Fibroblast of lung (primary cell): ENCODE data around the gene MEDAG. TPM values are rescaled to one million over a fixed set of nuclear protein-coding genes. Genes with fewer than 3 reads are reported as not detected.

Source experiments
- DNase-seq, 2 donors: peaks; one replicate each; pipeline versions ENCODE4 v3.0.0 to v3.0.0-alpha.2; 2010; ENCODE audit warnings: low read depth in 2 of 2
- H2AFZ ChIP-seq: 2 replicates; pipeline ENCODE4 v1.5.1; 2012; ENCODE audit warnings: low read length, control low read depth, inconsistent platforms
- H3K27ac ChIP-seq: 2 replicates; pipeline ENCODE4 v1.5.1; 2011; ENCODE audit warnings: low read length, control low read depth; ENCODE audit not compliant: insufficient read depth
- H3K27me3 ChIP-seq: 2 replicates; pipeline ENCODE4 v1.5.1; 2011; ENCODE audit warnings: mild to moderate bottlenecking, low read length; ENCODE audit not compliant: control insufficient read depth, insufficient read depth
- H3K36me3 ChIP-seq: 2 replicates; pipeline ENCODE4 v1.5.1; 2011; ENCODE audit warnings: low read length; ENCODE audit not compliant: control insufficient read depth, insufficient read depth
- H3K4me1 ChIP-seq: 2 replicates; pipeline ENCODE4 v1.5.1; 2011; ENCODE audit warnings: low read length; ENCODE audit not compliant: control insufficient read depth, insufficient read depth; ENCODE audit errors: extremely low read depth
- H3K4me2 ChIP-seq: 2 replicates; pipeline ENCODE4 v1.5.1; 2011; ENCODE audit warnings: low read length, control low read depth; ENCODE audit not compliant: insufficient read depth; ENCODE audit errors: extremely low read depth
- H3K4me3 ChIP-seq, 4 experiments: fragments of 200-600 bp in 1 of 4; sonication (generic) in 1 of 4; replicated peaks in 1 of 4; 2 replicates each; pipeline ENCODE4 v1.5.1; 2011 to 2016; ENCODE audit warnings: low read length in 4 of 4, low read depth in 3 of 4, mild to moderate bottlenecking in 3 of 4, control low read depth in 2 of 4, inconsistent platforms in 1 of 4, mixed read lengths in 1 of 4; ENCODE audit not compliant: insufficient read depth in 1 of 4; ENCODE audit errors: control extremely low read depth in 1 of 4
- H3K79me2 ChIP-seq: 2 replicates; pipeline ENCODE4 v1.5.1; 2012; ENCODE audit warnings: mild to moderate bottlenecking, low read length, inconsistent platforms; ENCODE audit not compliant: control insufficient read depth, insufficient read depth
- H3K9ac ChIP-seq: 2 replicates; pipeline ENCODE4 v1.5.1; 2011; ENCODE audit warnings: mild to moderate bottlenecking, low read length, control low read depth; ENCODE audit not compliant: insufficient read depth
- H3K9me3 ChIP-seq: 2 replicates; pipeline ENCODE4 v1.5.1; 2012; ENCODE audit warnings: low read depth, low read length; ENCODE audit not compliant: control insufficient read depth, insufficient read depth
- H4K20me1 ChIP-seq: 2 replicates; pipeline ENCODE4 v1.5.1; 2011; ENCODE audit warnings: low read length; ENCODE audit not compliant: control insufficient read depth, insufficient read depth; ENCODE audit errors: extremely low read depth
- EZH2 ChIP-seq: IDR thresholded peaks from 2 replicates; pipeline ENCODE4 v1.5.1; 2012; ENCODE audit warnings: low read length, control low read depth, mild to moderate bottlenecking; ENCODE audit errors: missing control alignments
- polyA plus RNA-seq, 2 donors: library from polyadenylated mRNA; depleted of rRNA in 1 of 2; stranded (reverse) in 1 of 2; unstranded in 1 of 2; fragments of >200 nt; gene quantifications; 2 replicates each; pipeline ENCODE4 v1.2.1, GENCODE V29; 2011 to 2012; ENCODE audit warnings: missing spikeins in 1 of 2
- total RNA-seq: library from RNA; depleted of rRNA; stranded (reverse); fragments of >200 nt; gene quantifications from 2 replicates; pipeline ENCODE4 v1.2.1, GENCODE V29; 2014
- TF ChIP-seq, protein P1 (sequence below), 2 donors: IDR thresholded peaks in 1 of 2; conservative IDR thresholded peaks in 1 of 2; 1 replicate in 1 of 2; 2 replicates in 1 of 2; pipeline ENCODE4 v1.5.1; 2011 to 2012; ENCODE audit warnings: low read length in 2 of 2, control low read depth in 1 of 2, inconsistent platforms in 1 of 2, low read depth in 1 of 2, mild to moderate bottlenecking in 1 of 2

MEDAG gene
- total and polyA plus RNA-seq, 2 donors (not counting 1 experiment from before 2014, with no cell fraction given) = 11.2 to 99.8 TPM

DNA sequence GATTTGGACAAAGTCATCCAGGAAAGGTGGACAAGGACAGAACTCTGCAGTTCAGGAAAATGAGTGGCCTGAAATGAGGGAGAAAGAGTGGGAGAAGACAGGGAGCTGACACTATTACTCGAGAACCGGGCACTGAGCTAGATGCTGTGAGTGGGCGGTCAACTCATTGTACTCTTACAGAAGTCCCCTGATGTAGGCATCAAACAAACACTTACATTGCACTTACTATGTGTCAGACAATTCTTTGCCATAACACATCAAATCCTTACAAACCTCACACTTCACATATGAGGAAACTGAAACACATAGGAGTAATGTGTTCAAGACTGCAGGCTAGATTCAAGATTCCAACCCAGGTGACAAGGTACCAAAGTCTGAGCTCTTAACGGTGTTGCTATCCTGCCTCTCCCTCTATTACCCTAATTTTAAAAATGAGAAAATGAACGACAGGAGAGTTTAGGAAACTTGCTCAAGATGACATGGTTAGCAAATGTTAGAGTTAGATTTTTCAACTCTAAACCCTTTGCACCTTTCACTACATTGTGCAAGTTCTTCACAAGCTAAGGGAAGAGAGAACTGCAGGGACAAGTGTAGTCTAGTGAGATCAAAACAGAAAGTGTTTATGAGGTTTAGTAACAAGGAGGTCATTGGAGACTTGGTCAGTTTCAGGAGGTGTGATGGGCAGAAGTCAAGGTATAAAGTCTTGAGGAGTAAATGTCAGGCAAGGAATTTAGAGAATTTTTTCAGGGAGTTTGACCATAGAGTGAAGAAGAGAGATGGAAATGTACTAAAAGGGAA, 4.9 kb upstream of the MEDAG start:
- Histone ChIP-seq H3K9me3 (no peaks in the 10 kb centered on the region), H4K20me1 (no peaks in the 10 kb centered on the region), H3K27me3 (no peaks in the 10 kb centered on the region), H3K4me3 (no peak overlapping the region), H3K4me1 (peaks cover 13% of the 10 kb centered on the region), H2AFZ (no peak overlapping the region), H3K79me2 (no peaks in the 10 kb centered on the region), H3K4me2 (no peak overlapping the region), H3K9ac (no peak overlapping the region), H3K27ac (no peak overlapping the region), H3K36me3 (no peaks in the 10 kb centered on the region)
- no peak for TF ChIP-seq EZH2
- TF ChIP-seq, protein P1, sequence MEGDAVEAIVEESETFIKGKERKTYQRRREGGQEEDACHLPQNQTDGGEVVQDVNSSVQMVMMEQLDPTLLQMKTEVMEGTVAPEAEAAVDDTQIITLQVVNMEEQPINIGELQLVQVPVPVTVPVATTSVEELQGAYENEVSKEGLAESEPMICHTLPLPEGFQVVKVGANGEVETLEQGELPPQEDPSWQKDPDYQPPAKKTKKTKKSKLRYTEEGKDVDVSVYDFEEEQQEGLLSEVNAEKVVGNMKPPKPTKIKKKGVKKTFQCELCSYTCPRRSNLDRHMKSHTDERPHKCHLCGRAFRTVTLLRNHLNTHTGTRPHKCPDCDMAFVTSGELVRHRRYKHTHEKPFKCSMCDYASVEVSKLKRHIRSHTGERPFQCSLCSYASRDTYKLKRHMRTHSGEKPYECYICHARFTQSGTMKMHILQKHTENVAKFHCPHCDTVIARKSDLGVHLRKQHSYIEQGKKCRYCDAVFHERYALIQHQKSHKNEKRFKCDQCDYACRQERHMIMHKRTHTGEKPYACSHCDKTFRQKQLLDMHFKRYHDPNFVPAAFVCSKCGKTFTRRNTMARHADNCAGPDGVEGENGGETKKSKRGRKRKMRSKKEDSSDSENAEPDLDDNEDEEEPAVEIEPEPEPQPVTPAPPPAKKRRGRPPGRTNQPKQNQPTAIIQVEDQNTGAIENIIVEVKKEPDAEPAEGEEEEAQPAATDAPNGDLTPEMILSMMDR (conservative IDR thresholded peaks at IDR 0.05 in 1 of 2, IDR thresholded peaks at IDR 0.05 in 1 of 2; ENCODE audit: low read depth in 1 of 2, low read length in 2 of 2) = no peak
- DNase-seq = no peak

DNA sequence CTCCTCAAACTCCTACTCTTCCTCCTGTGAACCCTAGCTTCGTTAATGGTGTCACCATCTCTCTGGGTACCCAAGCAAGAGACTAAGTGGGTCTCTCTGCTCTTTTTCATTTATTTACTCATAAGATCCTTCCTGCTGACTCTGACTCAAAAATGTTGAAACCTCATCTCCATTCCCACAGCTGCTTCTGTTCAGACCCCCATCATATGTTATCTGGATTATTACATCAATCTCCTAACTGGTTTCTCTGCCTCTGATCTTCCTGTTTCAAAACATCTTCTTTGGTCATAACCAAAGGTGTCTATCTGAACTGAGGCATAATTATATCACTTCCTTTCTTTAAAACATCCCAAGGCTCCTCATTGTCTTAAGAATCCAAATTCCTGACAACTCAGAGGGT, 2.0 kb upstream of the MEDAG start:
- Histone ChIP-seq H3K4me2 (no peak overlapping the region), H3K4me1 (peaks cover 11% of the 10 kb centered on the region), H3K27ac (no peak overlapping the region), H2AFZ (no peak overlapping the region), H3K9me3 (no peaks in the 10 kb centered on the region), H3K9ac (no peak overlapping the region), H3K4me3 (no peak overlapping the region), H3K36me3 (no peaks in the 10 kb centered on the region), H4K20me1 (no peaks in the 10 kb centered on the region), H3K79me2 (peaks cover 3% of the 10 kb centered on the region), H3K27me3 (no peaks in the 10 kb centered on the region)
- no peak for DNase-seq
- TF ChIP-seq EZH2 = no peak
- TF ChIP-seq, protein P1 (conservative IDR thresholded peaks at IDR 0.05 in 1 of 2, IDR thresholded peaks at IDR 0.05 in 1 of 2; ENCODE audit: low read depth in 1 of 2, low read length in 2 of 2) = no peak

DNA sequence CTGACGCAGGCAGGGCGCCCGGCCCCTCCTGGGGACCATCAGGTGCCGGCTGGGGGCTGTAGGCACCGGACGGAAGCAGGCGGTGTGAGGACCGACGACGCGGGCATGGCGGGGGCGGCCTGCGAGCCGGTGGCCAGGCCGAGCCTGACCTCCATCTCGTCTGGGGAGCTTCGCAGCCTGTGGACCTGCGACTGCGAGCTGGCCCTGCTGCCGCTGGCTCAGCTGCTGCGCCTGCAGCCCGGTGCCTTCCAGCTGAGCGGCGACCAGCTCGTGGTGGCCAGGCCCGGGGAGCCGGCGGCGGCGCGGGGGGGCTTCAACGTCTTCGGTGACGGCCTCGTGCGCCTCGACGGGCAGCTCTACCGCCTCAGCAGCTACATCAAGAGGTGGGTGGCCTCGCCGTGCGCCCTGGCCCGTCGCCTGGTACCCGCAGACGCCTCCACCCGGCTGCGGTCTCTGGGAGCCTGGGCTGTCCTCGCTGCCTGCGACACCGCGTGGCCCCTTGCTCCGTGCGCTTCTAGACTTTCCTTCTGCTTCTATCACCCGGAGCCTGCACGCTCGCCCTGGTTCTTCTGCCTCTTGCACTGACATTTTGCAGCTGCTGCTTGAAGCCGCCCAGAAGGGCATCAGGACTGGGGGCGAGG, 460 bp downstream of the MEDAG start:
- peak overlapping the region; percentile 20 to 56 (median 41) for H3K4me3 ChIP-seq
- H3K9ac ChIP-seq = peak overlapping the region; percentile 79
- H2AFZ ChIP-seq = peak overlapping the region; percentile 10
- H3K36me3 ChIP-seq = no peaks in the 10 kb centered on the region
- peaks cover 3% of the 10 kb centered on the region for H3K79me2 ChIP-seq
- H3K27ac ChIP-seq = peak overlapping the region; percentile 40
- H3K4me2 ChIP-seq = peak overlapping the region; percentile 38
- TF ChIP-seq, protein P1 (conservative IDR thresholded peaks at IDR 0.05 in 1 of 2, IDR thresholded peaks at IDR 0.05 in 1 of 2; ENCODE audit: low read depth in 1 of 2, low read length in 2 of 2) = no peak
- no peak for TF ChIP-seq EZH2
- H3K27me3 ChIP-seq = no peaks in the 10 kb centered on the region
- H3K9me3 ChIP-seq = no peaks in the 10 kb centered on the region
- peak in 1 of 2 donors; percentile 17 for DNase-seq
- peaks cover 8% of the 10 kb centered on the region for H3K4me1 ChIP-seq
- no peaks in the 10 kb centered on the region for H4K20me1 ChIP-seq
